B cell (primary cell): ENCODE data around the gene HNRNPD. TPM values are rescaled to one million over a fixed set of nuclear protein-coding genes. Genes with fewer than 3 reads are reported as not detected.
"Not testable (repeated sequence)": the region's sequence is repeated elsewhere in the genome, so short reads cannot be mapped to it uniquely, and the experiment has no call there.

ENCODE experiments used
- ATAC-seq: fragments of 200-7000 bp; cut with Tn5 transposase; one replicate; pipeline ENCODE4 v1.10.0; 2021; ENCODE audit warnings: low read depth, mild to moderate bottlenecking, moderate number of reproducible peaks, moderate library complexity
- CTCF ChIA-PET: fragments of 350-600 bp; sonication (Branson Sonifier 250); formaldehyde crosslinking; loops from one replicate; lab custom pipeline; 2021; ENCODE audit warnings: antibody characterized with exemption, inconsistent platforms; lab: Charles Lee
- POLR2A ChIA-PET: fragments of 350-600 bp; sonication (Branson Sonifier 250); formaldehyde crosslinking; loops from one replicate; lab custom pipeline; 2021; ENCODE audit warnings: antibody characterized with exemption; lab: Charles Lee
- DNase-seq: peaks from one replicate; pipeline ENCODE4 v3.0.0; 2013
- H2AFZ ChIP-seq: 2 replicates; pipeline ENCODE4 v1.6.1; 2012; ENCODE audit warnings: mild to moderate bottlenecking, low read depth, low read length; ENCODE audit not compliant: insufficient read depth, poor library complexity, severe bottlenecking
- H3K27ac ChIP-seq, 2 donors: 1 replicate in 1 of 2; 2 replicates in 1 of 2; pipeline ENCODE4 v1.5.1; 2012 to 2013; ENCODE audit warnings: low read length in 2 of 2, mild to moderate bottlenecking in 2 of 2, moderate library complexity in 1 of 2
- H3K27me3 ChIP-seq, 4 experiments: fragments of 200-600 bp in 1 of 4; sonication (generic) in 1 of 4; replicated peaks in 1 of 4; 1 replicate in 2 of 4; 2 replicates in 2 of 4; pipeline versions ENCODE4 v1.6.1 to v1.7.0; 2013 to 2016; ENCODE audit warnings: low read length in 3 of 4, mild to moderate bottlenecking in 2 of 4, mixed read lengths in 1 of 4, moderate library complexity in 1 of 4; ENCODE audit not compliant: insufficient read depth in 4 of 4, control insufficient read depth in 3 of 4; ENCODE audit errors: control extremely low read depth in 1 of 4
- H3K36me3 ChIP-seq, 2 experiments: replicated peaks in 1 of 2; 1 replicate in 1 of 2; 2 replicates in 1 of 2; pipeline versions ENCODE4 v1.6.1 to v1.7.1; 2013; ENCODE audit warnings: low read length in 1 of 2; ENCODE audit not compliant: insufficient read depth in 2 of 2, control insufficient read depth in 1 of 2; ENCODE audit errors: control extremely low read depth in 1 of 2, extremely low read depth in 1 of 2
- H3K4me1 ChIP-seq, 2 donors: fragments of 200-600 bp in 1 of 2; sonication (generic) in 1 of 2; 1 replicate in 1 of 2; 2 replicates in 1 of 2; pipeline versions ENCODE4 v1.5.1 to v1.6.1; 2013 to 2017; ENCODE audit warnings: low read length in 2 of 2; ENCODE audit not compliant: control insufficient read depth in 2 of 2, insufficient read depth in 2 of 2
- H3K4me2 ChIP-seq: replicated peaks from 2 replicates; pipeline ENCODE3; 2012; ENCODE audit warnings: mild to moderate bottlenecking, low read depth, low read length; ENCODE audit not compliant: poor library complexity, severe bottlenecking
- H3K4me3 ChIP-seq, 5 experiments: fragments of 200-600 bp in 1 of 5; sonication (generic) in 1 of 5; 1 replicate in 3 of 5; 2 replicates in 2 of 5; pipeline versions ENCODE4 v1.5.1 to v1.7.0; 2011 to 2016; ENCODE audit warnings: low read length in 4 of 5, mild to moderate bottlenecking in 4 of 5, low read depth in 2 of 5, control low read depth in 1 of 5, moderate library complexity in 1 of 5; ENCODE audit not compliant: insufficient read depth in 1 of 5; ENCODE audit errors: control extremely low read depth in 1 of 5, extremely low read depth in 1 of 5
- H3K79me2 ChIP-seq: fragments of 200-600 bp; sonication (generic); one replicate; pipeline ENCODE4 v1.6.0; 2016; ENCODE audit warnings: low read length; ENCODE audit not compliant: control insufficient read depth, insufficient read depth
- H3K9ac ChIP-seq: fragments of 200-600 bp; sonication (generic); 2 replicates; pipeline ENCODE4 v1.6.1; 2017; ENCODE audit warnings: mild to moderate bottlenecking, low read length, moderate library complexity
- H3K9me3 ChIP-seq, 3 donors: one replicate each; pipeline versions ENCODE4 v1.6.1 to v1.7.1; 2013; ENCODE audit warnings: low read length in 2 of 3; ENCODE audit not compliant: control insufficient read depth in 2 of 3, insufficient read depth in 1 of 3; ENCODE audit errors: control extremely low read depth in 1 of 3
- H4K20me1 ChIP-seq: 2 replicates; pipeline ENCODE4 v1.6.0; 2012; ENCODE audit warnings: mild to moderate bottlenecking, low read length; ENCODE audit not compliant: insufficient read depth, control insufficient read depth, poor library complexity, severe bottlenecking
- H3K27ac Mint-ChIP-seq: one replicate; pipeline ENCODE4 v1.8.0; 2021; ENCODE audit warnings: mixed read lengths
- H3K27me3 Mint-ChIP-seq: one replicate; pipeline ENCODE4 v1.8.0; 2021; ENCODE audit warnings: mixed read lengths
- H3K4me1 Mint-ChIP-seq: one replicate; pipeline ENCODE4 v1.8.0; 2021; ENCODE audit warnings: mixed read lengths
- H3K4me3 Mint-ChIP-seq: one replicate; pipeline ENCODE4 v1.8.0; 2021; ENCODE audit warnings: mixed read lengths
- H3K9me3 Mint-ChIP-seq: one replicate; pipeline ENCODE4 v1.8.0; 2022; ENCODE audit warnings: mixed read lengths; ENCODE audit not compliant: insufficient read depth
- EZH2 ChIP-seq: IDR thresholded peaks from 2 replicates; pipeline ENCODE4 v1.6.1; 2012; ENCODE audit warnings: borderline replicate concordance, low read depth, mild to moderate bottlenecking, moderate library complexity, low read length; ENCODE audit not compliant: insufficient read depth, poor library complexity, severe bottlenecking
- whole genome bisulfite sequencing: methylation state at CpG from one replicate; pipeline ENCODE4 v1.1.5; 2013; ENCODE audit warnings: missing lambda C conversion rate; ENCODE audit not compliant: insufficient coverage; 5-methylcytosine and 5-hydroxymethylcytosine counted together
- intact Hi-C: fragments of 100-400 bp; cut with micrococcal nuclease; formaldehyde crosslinking; loops from one replicate; pipeline ENCODE4 v1.10.0; 2022
- polyA plus RNA-seq: library from polyadenylated mRNA; depleted of rRNA; stranded (reverse); fragments of >200 nt; gene quantifications from 2 replicates; pipeline ENCODE4 v1.2.3, GENCODE V29; 2012
- total RNA-seq, 2 donors: library from RNA; stranded (reverse); fragments of 120-200 nt in 1 of 2; gene quantifications; 1 replicate in 1 of 2; 2 replicates in 1 of 2; pipeline versions ENCODE4 v1.2.3 to v1.2.4, GENCODE V29; 2013 to 2022
- TF ChIP-seq, protein P1 (sequence below): fragments of 200-600 bp; IDR thresholded peaks from one replicate; pipeline ENCODE4 v1.8.0; 2022; ENCODE audit warnings: antibody characterized with exemption, mild to moderate bottlenecking

HNRNPD gene
- total and polyA plus RNA-seq, 2 donors (not counting 1 experiment from before 2014, with no cell fraction given), result 120 to 280 TPM

DNA sequence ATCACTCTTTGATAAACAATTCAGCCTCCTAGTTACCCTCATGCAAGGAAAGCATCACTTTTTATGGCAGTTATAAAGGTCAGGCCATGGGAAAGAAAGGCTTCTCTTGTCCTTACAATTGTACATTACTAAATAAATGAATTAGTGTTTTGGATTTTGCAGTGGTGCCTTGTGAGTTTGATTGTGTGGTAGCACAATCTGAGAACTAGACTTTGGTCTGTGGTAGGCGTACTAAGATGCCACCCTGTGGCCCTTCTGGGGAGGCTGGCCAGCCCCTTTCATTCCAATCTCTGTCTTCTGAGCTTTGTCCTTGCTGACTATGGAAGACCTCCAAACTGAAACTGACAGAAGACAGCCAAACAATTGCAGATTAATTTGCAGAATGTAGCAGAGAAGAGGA is 14.6 kb upstream of the HNRNPD start:
- H3K4me1 ChIP-seq, result peaks cover under 1 to 1% of the 10 kb centered on the region in 2 donors
- Mint-ChIP-seq H3K9me3 (peaks cover 3% of the 10 kb centered on the region), H3K27ac (no peak overlapping the region), H3K4me1 (peaks cover 2% of the 10 kb centered on the region), H3K27me3 (no peaks in the 10 kb centered on the region), H3K4me3 (no peak overlapping the region)
- DNase-seq (no peak), ATAC-seq (no peak)
- no peaks in the 10 kb centered on the region for H3K27me3 ChIP-seq
- no peaks in the 10 kb centered on the region for H4K20me1 ChIP-seq
- WGBS, result 100% methylated on average over 1 of the region's 1 CpG
- H2AFZ ChIP-seq, result no peak overlapping the region
- no peaks in the 10 kb centered on the region for H3K36me3 ChIP-seq
- H3K4me3 ChIP-seq, result no peak overlapping the region
- TF ChIP-seq EZH2, result no peak
- TF ChIP-seq, protein P1, sequence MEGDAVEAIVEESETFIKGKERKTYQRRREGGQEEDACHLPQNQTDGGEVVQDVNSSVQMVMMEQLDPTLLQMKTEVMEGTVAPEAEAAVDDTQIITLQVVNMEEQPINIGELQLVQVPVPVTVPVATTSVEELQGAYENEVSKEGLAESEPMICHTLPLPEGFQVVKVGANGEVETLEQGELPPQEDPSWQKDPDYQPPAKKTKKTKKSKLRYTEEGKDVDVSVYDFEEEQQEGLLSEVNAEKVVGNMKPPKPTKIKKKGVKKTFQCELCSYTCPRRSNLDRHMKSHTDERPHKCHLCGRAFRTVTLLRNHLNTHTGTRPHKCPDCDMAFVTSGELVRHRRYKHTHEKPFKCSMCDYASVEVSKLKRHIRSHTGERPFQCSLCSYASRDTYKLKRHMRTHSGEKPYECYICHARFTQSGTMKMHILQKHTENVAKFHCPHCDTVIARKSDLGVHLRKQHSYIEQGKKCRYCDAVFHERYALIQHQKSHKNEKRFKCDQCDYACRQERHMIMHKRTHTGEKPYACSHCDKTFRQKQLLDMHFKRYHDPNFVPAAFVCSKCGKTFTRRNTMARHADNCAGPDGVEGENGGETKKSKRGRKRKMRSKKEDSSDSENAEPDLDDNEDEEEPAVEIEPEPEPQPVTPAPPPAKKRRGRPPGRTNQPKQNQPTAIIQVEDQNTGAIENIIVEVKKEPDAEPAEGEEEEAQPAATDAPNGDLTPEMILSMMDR, result no peak
- intact Hi-C loops, result no loop called here
- H3K9ac ChIP-seq, result no peak overlapping the region
- POLR2A ChIA-PET, result no interaction called here
- CTCF ChIA-PET, result no interaction called here
- H3K79me2 ChIP-seq, result no peaks in the 10 kb centered on the region
- no peaks in the 10 kb centered on the region for H3K9me3 ChIP-seq
- no peak overlapping the region for H3K27ac ChIP-seq
- no peak overlapping the region for H3K4me2 ChIP-seq

DNA sequence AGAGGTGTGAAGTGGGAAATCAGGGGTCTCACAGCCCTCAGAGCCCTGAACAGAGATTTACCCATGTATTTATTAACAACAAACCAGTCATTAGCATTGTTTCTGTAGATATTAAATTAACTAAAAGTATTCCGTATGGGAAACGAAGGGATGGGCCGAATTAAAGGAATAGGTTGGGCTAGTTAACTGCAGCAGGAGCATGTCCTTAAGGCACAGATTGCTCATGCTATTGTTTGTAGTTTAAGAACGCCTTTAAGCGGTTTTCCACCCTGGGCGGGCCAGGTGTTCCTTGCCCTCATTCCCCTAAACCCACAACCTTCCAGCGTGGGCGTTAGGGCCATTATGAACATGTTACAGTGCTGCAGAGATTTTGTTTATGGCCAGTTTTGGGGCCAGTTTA is 12.5 kb upstream of the HNRNPD start:
- POLR2A ChIA-PET, H2AFZ ChIP-seq, ATAC-seq, H3K9ac ChIP-seq, H3K4me2 ChIP-seq, H3K4me3 ChIP-seq, intact Hi-C loops, H3K27me3 ChIP-seq, H3K27ac Mint-ChIP-seq, H3K4me3 Mint-ChIP-seq, H3K27ac ChIP-seq, H3K36me3 ChIP-seq, H3K79me2 ChIP-seq, H3K9me3 ChIP-seq, H3K9me3 Mint-ChIP-seq, H4K20me1 ChIP-seq, DNase-seq, H3K27me3 Mint-ChIP-seq: not testable (repeated sequence)
- H3K4me1 Mint-ChIP-seq, result peaks cover 12% of the 10 kb centered on the region
- no CpG with 5 or more reads among the region's 8 CpGs for WGBS
- peaks cover 10 to 14% of the 10 kb centered on the region in 2 donors for H3K4me1 ChIP-seq
- CTCF ChIA-PET, result interaction anchor here (1.3 kb wide), 1 partner anchor 25 kb away, joined by 5 read pairs; no protein-coding TSS in a partner anchor
